Ishikawa (cell line): ENCODE measurements around the gene AKAP14.

Experiments used
- CEBPB ChIP-seq: IDR thresholded peaks from 2 replicates; pipeline ENCODE4 v1.6.1; 2012
- CREB1 ChIP-seq: IDR thresholded peaks from 2 replicates; pipeline ENCODE4 v1.6.1; 2012; ENCODE audit warnings: low read depth
- EGR1 ChIP-seq: IDR thresholded peaks from 2 replicates; pipeline ENCODE4 v1.6.1; 2012
- EP300 ChIP-seq: IDR thresholded peaks from 2 replicates; pipeline ENCODE4 v1.6.1; 2012; ENCODE audit warnings: borderline replicate concordance
- FOXM1 ChIP-seq: IDR thresholded peaks from 2 replicates; pipeline ENCODE4 v1.6.1; 2012; ENCODE audit warnings: low read depth, borderline replicate concordance
- MAX ChIP-seq: IDR thresholded peaks from 2 replicates; pipeline ENCODE4 v1.6.1; 2012
- NFIC ChIP-seq: IDR thresholded peaks from 2 replicates; pipeline ENCODE4 v1.6.1; 2012
- RAD21 ChIP-seq: IDR thresholded peaks from 2 replicates; pipeline ENCODE4 v1.6.1; 2012; ENCODE audit warnings: low read depth
- REST ChIP-seq: IDR thresholded peaks from 2 replicates; pipeline ENCODE4 v1.6.1; 2012; ENCODE audit warnings: low read depth, mild to moderate bottlenecking
- TAF1 ChIP-seq: IDR thresholded peaks from 2 replicates; pipeline ENCODE4 v1.6.1; 2012; ENCODE audit warnings: low read depth, mild to moderate bottlenecking
- TCF12 ChIP-seq: IDR thresholded peaks from 2 replicates; pipeline ENCODE4 v1.6.1; 2012; ENCODE audit warnings: low read depth
- TEAD4 ChIP-seq: IDR thresholded peaks from 2 replicates; pipeline ENCODE4 v1.6.1; 2012
- YY1 ChIP-seq: IDR thresholded peaks from 2 replicates; pipeline ENCODE4 v1.6.1; 2012; ENCODE audit warnings: low read depth
- ZBTB7A ChIP-seq: IDR thresholded peaks from 2 replicates; pipeline ENCODE4 v1.6.1; 2012; ENCODE audit warnings: low read depth
- TF ChIP-seq, protein P1 (sequence below): IDR thresholded peaks from 2 replicates; pipeline ENCODE4 v1.6.1; 2012

AKAP14 gene

GRCh38 chrX:119943185-119943988 lies 47.7 kb downstream of the AKAP14 start, which contains the start of gene NKAP:
Gene NKAP, minus strand, starts transcription at chrX:119943751. Its CDS starts 146 bp downstream, at chrX:119943605.
- TF ChIP-seq CEBPB (no peak), TCF12 (peak; percentile 22; the same call in 1 of the 2 replicates), FOXM1 (no peak), EGR1 (no peak), CREB1 (0 out of 2 replicates have a peak, but pooled peaks have one; percentile 24), MAX (0 out of 2 replicates have a peak, but pooled peaks have one; percentile 36), RAD21 (no peak), NFIC (peak; percentile 37; the same call in 1 of the 2 replicates), TAF1 (peak; percentile 66; the same call in 1 of the 2 replicates), EP300 (no peak)
- TF ChIP-seq, protein P1, sequence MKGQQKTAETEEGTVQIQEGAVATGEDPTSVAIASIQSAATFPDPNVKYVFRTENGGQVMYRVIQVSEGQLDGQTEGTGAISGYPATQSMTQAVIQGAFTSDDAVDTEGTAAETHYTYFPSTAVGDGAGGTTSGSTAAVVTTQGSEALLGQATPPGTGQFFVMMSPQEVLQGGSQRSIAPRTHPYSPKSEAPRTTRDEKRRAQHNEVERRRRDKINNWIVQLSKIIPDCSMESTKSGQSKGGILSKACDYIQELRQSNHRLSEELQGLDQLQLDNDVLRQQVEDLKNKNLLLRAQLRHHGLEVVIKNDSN, result peak; percentile 42

GRCh38 chrX:119945481-119945880 lies 49.8 kb downstream of the AKAP14 start:
- TF ChIP-seq EGR1 (no peak), TEAD4 (no peak), TCF12 (no peak), MAX (no peak), TAF1 (no peak), CREB1 (no peak), FOXM1 (no peak), ZBTB7A (no peak), CEBPB (no peak), REST (no peak), EP300 (no peak)
- TF ChIP-seq, protein P1, result no peak

GRCh38 chrX:119948381-119948780 lies 52.7 kb downstream of the AKAP14 start:
- TF ChIP-seq REST (no peak), RAD21 (no peak), EGR1 (no peak), NFIC (no peak), MAX (no peak), TCF12 (no peak), CEBPB (no peak), TEAD4 (no peak), EP300 (no peak), YY1 (no peak), CREB1 (no peak), FOXM1 (no peak), ZBTB7A (no peak), TAF1 (no peak)
- TF ChIP-seq, protein P1, result no peak

GRCh38 chrX:119954374-119954773 lies 58.7 kb downstream of the AKAP14 start:
- TF ChIP-seq EGR1 (no peak), EP300 (no peak), CEBPB (no peak), NFIC (no peak), ZBTB7A (no peak), MAX (no peak), REST (no peak), TCF12 (no peak), YY1 (no peak), TEAD4 (no peak), CREB1 (no peak), FOXM1 (no peak), TAF1 (no peak), RAD21 (no peak)
- TF ChIP-seq, protein P1, result no peak
